ENCODE data around the gene CECR2.

CECR2 gene

GRCh38 chr22:17470880-17471500, 101.7 kb downstream of the CECR2 start:
- Histone ChIP-seq H3K27ac (ENCODE audit: insufficient read depth in 1 of 2, low read depth in 1 of 2, low read length in 2 of 2, poor library complexity in 1 of 2, severe bottlenecking in 2 of 2) (no peak overlapping the region), H3K4me1 (ENCODE audit: control extremely low read depth in 1 of 4, control insufficient read depth in 4 of 4, insufficient read depth in 4 of 4, low read length in 3 of 4) (no peaks in the 10 kb centered on the region), H3K27me3 (replicated peaks in 2 of 5; ENCODE audit: control insufficient read depth in 4 of 5, insufficient read depth in 5 of 5, low read length in 4 of 5) (peaks cover 0 to 5% (median 2%) of the 10 kb centered on the region in 5 experiments), H3K4me3 (ENCODE audit: control insufficient read depth in 1 of 7, extremely low read depth in 1 of 7, insufficient read depth in 4 of 7, low read depth in 2 of 7, low read length in 6 of 7) (no peak overlapping the region), H3K36me3 (ENCODE audit: control insufficient read depth in 4 of 4, insufficient read depth in 4 of 4, low read length in 3 of 4) (no peaks in the 10 kb centered on the region), H3K9me3 (ENCODE audit: control extremely low read depth in 1 of 5, control insufficient read depth in 4 of 5, insufficient read depth in 2 of 5, low read depth in 1 of 5, low read length in 4 of 5) (no peaks in the 10 kb centered on the region)
- CTCF ChIA-PET: no interaction called here
- POLR2A ChIA-PET: no interaction called here
- WGBS (ENCODE audit: insufficient coverage): 96% methylated on average over 4 of the region's 4 CpGs
- no peak for DNase-seq

GRCh38 chr22:17471886-17472535, 102.8 kb downstream of the CECR2 start:
- CTCF ChIA-PET: no interaction called here
- POLR2A ChIA-PET: no interaction called here

GRCh38 chr22:17472932-17473331, 103.7 kb downstream of the CECR2 start:
- CTCF ChIA-PET: no interaction called here
- POLR2A ChIA-PET: no interaction called here
- H3K36me3 ChIP-seq (ENCODE audit: control insufficient read depth in 4 of 4, insufficient read depth in 4 of 4, low read length in 3 of 4): no peaks in the 10 kb centered on the region
- WGBS (ENCODE audit: insufficient coverage): 100% methylated on average over 1 of the region's 5 CpGs
- no peaks in the 10 kb centered on the region for H3K9me3 ChIP-seq (ENCODE audit: control extremely low read depth in 1 of 5, control insufficient read depth in 4 of 5, insufficient read depth in 2 of 5, low read depth in 1 of 5, low read length in 4 of 5)
- peaks cover 0 to 12% (median 8%) of the 10 kb centered on the region in 5 experiments for H3K27me3 ChIP-seq (replicated peaks in 2 of 5; ENCODE audit: control insufficient read depth in 4 of 5, insufficient read depth in 5 of 5, low read length in 4 of 5)
- H3K27ac ChIP-seq (ENCODE audit: insufficient read depth in 1 of 2, low read depth in 1 of 2, low read length in 2 of 2, poor library complexity in 1 of 2, severe bottlenecking in 2 of 2): no peak overlapping the region
- no peaks in the 10 kb centered on the region for H3K4me1 ChIP-seq (ENCODE audit: control extremely low read depth in 1 of 4, control insufficient read depth in 4 of 4, insufficient read depth in 4 of 4, low read length in 3 of 4)
- no peak overlapping the region for H3K4me3 ChIP-seq (ENCODE audit: control insufficient read depth in 1 of 7, extremely low read depth in 1 of 7, insufficient read depth in 4 of 7, low read depth in 2 of 7, low read length in 6 of 7)
- no peak for DNase-seq

More at GRCh38 chr22:17471886-17472535, 102.8 kb downstream of the CECR2 start:
- Histone ChIP-seq H3K4me1 (ENCODE audit: control extremely low read depth in 1 of 4, control insufficient read depth in 4 of 4, insufficient read depth in 4 of 4, low read length in 3 of 4) (no peaks in the 10 kb centered on the region), H3K27ac (ENCODE audit: insufficient read depth in 1 of 2, low read depth in 1 of 2, low read length in 2 of 2, poor library complexity in 1 of 2, severe bottlenecking in 2 of 2) (no peak overlapping the region), H3K36me3 (ENCODE audit: control insufficient read depth in 4 of 4, insufficient read depth in 4 of 4, low read length in 3 of 4) (no peaks in the 10 kb centered on the region), H3K4me3 (ENCODE audit: control insufficient read depth in 1 of 7, extremely low read depth in 1 of 7, insufficient read depth in 4 of 7, low read depth in 2 of 7, low read length in 6 of 7) (no peak overlapping the region), H3K9me3 (ENCODE audit: control extremely low read depth in 1 of 5, control insufficient read depth in 4 of 5, insufficient read depth in 2 of 5, low read depth in 1 of 5, low read length in 4 of 5) (no peaks in the 10 kb centered on the region), H3K27me3 (replicated peaks in 2 of 5; ENCODE audit: control insufficient read depth in 4 of 5, insufficient read depth in 5 of 5, low read length in 4 of 5) (peaks cover 0 to 8% (median 4%) of the 10 kb centered on the region in 5 experiments)
- DNase-seq: peak in 2 of 3 donors; percentile 21 to 23
- WGBS (ENCODE audit: insufficient coverage): 75% methylated on average over 4 of the region's 6 CpGs

- ChIA-PET CTCF (no interaction called here), POLR2A (no interaction called here)
- Histone ChIP-seq H3K9me3 (ENCODE audit: control extremely low read depth in 1 of 5, control insufficient read depth in 4 of 5, insufficient read depth in 2 of 5, low read depth in 1 of 5, low read length in 4 of 5) (no peaks in the 10 kb centered on the region), H3K27ac (ENCODE audit: insufficient read depth in 1 of 2, low read depth in 1 of 2, low read length in 2 of 2, poor library complexity in 1 of 2, severe bottlenecking in 2 of 2) (no peak overlapping the region), H3K4me3 (ENCODE audit: control insufficient read depth in 1 of 7, extremely low read depth in 1 of 7, insufficient read depth in 4 of 7, low read depth in 2 of 7, low read length in 6 of 7) (no peak overlapping the region), H3K36me3 (ENCODE audit: control insufficient read depth in 4 of 4, insufficient read depth in 4 of 4, low read length in 3 of 4) (no peaks in the 10 kb centered on the region), H3K27me3 (replicated peaks in 2 of 5; ENCODE audit: control insufficient read depth in 4 of 5, insufficient read depth in 5 of 5, low read length in 4 of 5) (peaks cover 0 to 15% (median 11%) of the 10 kb centered on the region in 5 experiments), H3K4me1 (ENCODE audit: control extremely low read depth in 1 of 4, control insufficient read depth in 4 of 4, insufficient read depth in 4 of 4, low read length in 3 of 4) (no peaks in the 10 kb centered on the region)
- no peak for DNase-seq
- 99% methylated on average over 11 of the region's 12 CpGs for WGBS (ENCODE audit: insufficient coverage)
Observed at GRCh38 chr22:17475318-17476230, 106.3 kb downstream of the CECR2 start.

GRCh38 chr22:17476838-17477237, 107.6 kb downstream of the CECR2 start:
- Histone ChIP-seq H3K27me3 (replicated peaks in 2 of 5; ENCODE audit: control insufficient read depth in 4 of 5, insufficient read depth in 5 of 5, low read length in 4 of 5) (peaks cover 0 to 15% (median 11%) of the 10 kb centered on the region in 5 experiments), H3K9me3 (ENCODE audit: control extremely low read depth in 1 of 5, control insufficient read depth in 4 of 5, insufficient read depth in 2 of 5, low read depth in 1 of 5, low read length in 4 of 5) (no peaks in the 10 kb centered on the region), H3K27ac (ENCODE audit: insufficient read depth in 1 of 2, low read depth in 1 of 2, low read length in 2 of 2, poor library complexity in 1 of 2, severe bottlenecking in 2 of 2) (no peak overlapping the region), H3K4me3 (ENCODE audit: control insufficient read depth in 1 of 7, extremely low read depth in 1 of 7, insufficient read depth in 4 of 7, low read depth in 2 of 7, low read length in 6 of 7) (no peak overlapping the region), H3K4me1 (ENCODE audit: control extremely low read depth in 1 of 4, control insufficient read depth in 4 of 4, insufficient read depth in 4 of 4, low read length in 3 of 4) (no peaks in the 10 kb centered on the region), H3K36me3 (ENCODE audit: control insufficient read depth in 4 of 4, insufficient read depth in 4 of 4, low read length in 3 of 4) (no peaks in the 10 kb centered on the region)
- ChIA-PET CTCF (no interaction called here), POLR2A (no interaction called here)
- WGBS (ENCODE audit: insufficient coverage): 100% methylated on average over 1 of the region's 5 CpGs
- no peak for DNase-seq

- H3K36me3 ChIP-seq (ENCODE audit: control insufficient read depth in 4 of 4, insufficient read depth in 4 of 4, low read length in 3 of 4): no peaks in the 10 kb centered on the region
- H3K9me3 ChIP-seq (ENCODE audit: control extremely low read depth in 1 of 5, control insufficient read depth in 4 of 5, insufficient read depth in 2 of 5, low read depth in 1 of 5, low read length in 4 of 5): no peaks in the 10 kb centered on the region
- POLR2A ChIA-PET: no interaction called here
- H3K27me3 ChIP-seq (replicated peaks in 2 of 5; ENCODE audit: control insufficient read depth in 4 of 5, insufficient read depth in 5 of 5, low read length in 4 of 5): peaks cover 0 to 15% (median 11%) of the 10 kb centered on the region in 5 experiments
- peak in 1 of 3 donors; percentile 14 for DNase-seq
- CTCF ChIA-PET: no interaction called here
- WGBS (ENCODE audit: insufficient coverage): 59% methylated on average over 10 of the region's 14 CpGs
- no peak overlapping the region for H3K4me3 ChIP-seq (ENCODE audit: control insufficient read depth in 1 of 7, extremely low read depth in 1 of 7, insufficient read depth in 4 of 7, low read depth in 2 of 7, low read length in 6 of 7)
- H3K27ac ChIP-seq (ENCODE audit: insufficient read depth in 1 of 2, low read depth in 1 of 2, low read length in 2 of 2, poor library complexity in 1 of 2, severe bottlenecking in 2 of 2): no peak overlapping the region
- no peaks in the 10 kb centered on the region for H3K4me1 ChIP-seq (ENCODE audit: control extremely low read depth in 1 of 4, control insufficient read depth in 4 of 4, insufficient read depth in 4 of 4, low read length in 3 of 4)
Observed at GRCh38 chr22:17477391-17477833, 108.2 kb downstream of the CECR2 start.

- WGBS (ENCODE audit: insufficient coverage): 95% methylated on average over 2 of the region's 2 CpGs
- Histone ChIP-seq H3K36me3 (ENCODE audit: control insufficient read depth in 4 of 4, insufficient read depth in 4 of 4, low read length in 3 of 4) (no peaks in the 10 kb centered on the region), H3K27ac (ENCODE audit: insufficient read depth in 1 of 2, low read depth in 1 of 2, low read length in 2 of 2, poor library complexity in 1 of 2, severe bottlenecking in 2 of 2) (no peak overlapping the region), H3K4me1 (ENCODE audit: control extremely low read depth in 1 of 4, control insufficient read depth in 4 of 4, insufficient read depth in 4 of 4, low read length in 3 of 4) (no peaks in the 10 kb centered on the region), H3K9me3 (ENCODE audit: control extremely low read depth in 1 of 5, control insufficient read depth in 4 of 5, insufficient read depth in 2 of 5, low read depth in 1 of 5, low read length in 4 of 5) (no peaks in the 10 kb centered on the region), H3K4me3 (ENCODE audit: control insufficient read depth in 1 of 7, extremely low read depth in 1 of 7, insufficient read depth in 4 of 7, low read depth in 2 of 7, low read length in 6 of 7) (no peak overlapping the region), H3K27me3 (replicated peaks in 2 of 5; ENCODE audit: control insufficient read depth in 4 of 5, insufficient read depth in 5 of 5, low read length in 4 of 5) (peaks cover 0 to 15% (median 11%) of the 10 kb centered on the region in 5 experiments)
- DNase-seq: no peak
- POLR2A ChIA-PET: no interaction called here
- CTCF ChIA-PET: no interaction called here
Observed at GRCh38 chr22:17479135-17479534, 109.9 kb downstream of the CECR2 start.
